Endometrial microvascular endothelial cells (primary cell): ENCODE data around the gene DFFB. TPM values are rescaled to one million over a fixed set of nuclear protein-coding genes. Genes with fewer than 3 reads are reported as not detected.

Experiments used
- in situ Hi-C: cut with HindIII; loops from 2 replicates; pipeline ENCODE4 v1.10.0; 2017; ENCODE audit warnings: low sequenced_read_pairs, low pct_unique_long_range_greater_than_20kb; ENCODE audit errors: inconsistent ontology term
- total RNA-seq: library from RNA; depleted of rRNA; stranded (reverse); fragments of >200 nt; gene quantifications from one replicate; pipeline ENCODE4 v1.2.3, GENCODE V29; 2015; ENCODE audit errors: inconsistent ontology term

Gene DFFB
- total RNA-seq, 1 donor from 2014 or later, result 20.2 TPM

GRCh38 chr1:3864884-3865283 is 7.6 kb downstream of the DFFB start:
- in situ Hi-C loops, result no loop called here

- in situ Hi-C loops, result no loop called here
Measured at GRCh38 chr1:3865606-3866160, 8.4 kb downstream of the DFFB start.

- in situ Hi-C loops, result no loop called here
Measured at GRCh38 chr1:3868464-3869006, 11.3 kb downstream of the DFFB start.

- in situ Hi-C loops, result no loop called here
Measured at GRCh38 chr1:3869751-3870301, 12.6 kb downstream of the DFFB start.

- in situ Hi-C loops, result no loop called here
Measured at GRCh38 chr1:3871451-3871805, 14.2 kb downstream of the DFFB start.

GRCh38 chr1:3872546-3872945 is 15.3 kb downstream of the DFFB start:
- in situ Hi-C loops, result no loop called here

GRCh38 chr1:3874736-3875135 is 17.5 kb downstream of the DFFB start:
- in situ Hi-C loops, result no loop called here

GRCh38 chr1:3876716-3877115 is 19.4 kb downstream of the DFFB start:
- in situ Hi-C loops, result no loop called here

GRCh38 chr1:3879099-3879498 is 21.8 kb downstream of the DFFB start:
- in situ Hi-C loops, result no loop called here

- in situ Hi-C loops, result no loop called here
Measured at GRCh38 chr1:3879787-3880428, 22.6 kb downstream of the DFFB start.

- in situ Hi-C loops, result no loop called here
Measured at GRCh38 chr1:3880429-3881192, 23.3 kb downstream of the DFFB start.

- in situ Hi-C loops, result no loop called here
Measured at GRCh38 chr1:3881193-3881480, 23.9 kb downstream of the DFFB start.

- in situ Hi-C loops, result no loop called here
Measured at GRCh38 chr1:3883194-3883925, 26.1 kb downstream of the DFFB start.

GRCh38 chr1:3884966-3885365 is 27.7 kb downstream of the DFFB start:
- in situ Hi-C loops, result no loop called here

GRCh38 chr1:3885611-3886010 is 28.3 kb downstream of the DFFB start:
- in situ Hi-C loops, result no loop called here

- in situ Hi-C loops, result no loop called here
Measured at GRCh38 chr1:3886106-3886670, 28.9 kb downstream of the DFFB start.

- in situ Hi-C loops, result no loop called here
Measured at GRCh38 chr1:3886691-3887090, 29.4 kb downstream of the DFFB start.

- in situ Hi-C loops, result no loop called here
Measured at GRCh38 chr1:3888301-3888700, 31.0 kb downstream of the DFFB start.

GRCh38 chr1:3889936-3890335 is 32.7 kb downstream of the DFFB start:
- in situ Hi-C loops, result no loop called here
